ENCODE data around the gene GABBR2.
A peak's percentile ranks its signal among the peaks of the same experiment; 100 is the strongest.
"Not testable (repeated sequence)": the region's sequence is repeated elsewhere in the genome, so short reads cannot be mapped to it uniquely, and the experiment has no call there.

The GABBR2 gene

GRCh38 chr9:98272083-98272482 lies 436.7 kb downstream of the GABBR2 start:
- no peak for DNase-seq

- no peak for DNase-seq
These were observed 437.3 kb downstream of the GABBR2 start for GRCh38 chr9:98271479-98271878.

GRCh38 chr9:98270284-98270683 lies 438.5 kb downstream of the GABBR2 start:
- DNase-seq = not testable (repeated sequence)

- not testable (repeated sequence) for DNase-seq
These were observed 439.1 kb downstream of the GABBR2 start for GRCh38 chr9:98269652-98270051.

GRCh38 chr9:98267556-98267955 lies 441.2 kb downstream of the GABBR2 start:
- DNase-seq = not testable (repeated sequence)

- no peak for DNase-seq
These were observed 444.2 kb downstream of the GABBR2 start for GRCh38 chr9:98264516-98264915.

- peak; percentile 80 for DNase-seq
These were observed 445.0 kb downstream of the GABBR2 start for GRCh38 chr9:98263482-98264357.

- no peak for DNase-seq
These were observed 445.7 kb downstream of the GABBR2 start for GRCh38 chr9:98263080-98263479.

GRCh38 chr9:98262056-98262455 lies 446.7 kb downstream of the GABBR2 start:
- no peak for DNase-seq

- no peak for DNase-seq
These were observed 448.1 kb downstream of the GABBR2 start for GRCh38 chr9:98260635-98261034.

- DNase-seq = no peak
These were observed 448.9 kb downstream of the GABBR2 start for GRCh38 chr9:98259791-98260190.

GRCh38 chr9:98256756-98257155 lies 452.0 kb downstream of the GABBR2 start:
- peak; percentile 42 for DNase-seq

GRCh38 chr9:98255578-98256296 lies 453.0 kb downstream of the GABBR2 start, which contains the start of gene TBC1D2:
Gene TBC1D2 (minus strand): TSS chr9:98255649. CDS start chr9:98255541, 108 bp downstream.
- DNase-seq = peak; percentile 91

GRCh38 chr9:98255061-98255577 lies 453.6 kb downstream of the GABBR2 start:
- no peak for DNase-seq

GRCh38 chr9:98254228-98255060 lies 454.3 kb downstream of the GABBR2 start:
- no peak for DNase-seq

GRCh38 chr9:98253565-98253964 lies 455.2 kb downstream of the GABBR2 start:
- DNase-seq = no peak

- DNase-seq = no peak
These were observed 457.2 kb downstream of the GABBR2 start for GRCh38 chr9:98251551-98251950.

GRCh38 chr9:98249771-98250170 lies 459.0 kb downstream of the GABBR2 start:
- DNase-seq = no peak

- no peak for DNase-seq
These were observed 459.8 kb downstream of the GABBR2 start for GRCh38 chr9:98248737-98249474.

- DNase-seq = no peak
These were observed 460.7 kb downstream of the GABBR2 start for GRCh38 chr9:98247831-98248657.

GRCh38 chr9:98242426-98242825 lies 466.3 kb downstream of the GABBR2 start:
- DNase-seq = no peak

Measured in NCI-H2171 (cell line).